Measurements from ENCODE around the gene ATAT1. TPM values are rescaled to one million over a fixed set of nuclear protein-coding genes. Genes with fewer than 3 reads are reported as not detected.

ATAT1 gene
- total RNA-seq, 4 donors from 2014 or later = 1.9 to 7.8 (median 5.6) TPM

- TF ChIP-seq POLR2A (IDR thresholded peaks at IDR 0.05) (no peak), CTCF (IDR thresholded peaks at IDR 0.05) (no peak)
- WGBS, 2 donors = 70 to 73% methylated on average over 10 of the region's 10 CpGs
- no peak for DNase-seq (ENCODE audit: low spot score in 2 of 2)
- intact Hi-C loops (cut with DNase I; ENCODE audit: low total_unique reads) = no loop called here
- no peak overlapping the region for H3K4me3 ChIP-seq (ENCODE audit: low read depth, poor library complexity, severe bottlenecking)
Observed at GRCh38 chr6:30676660-30677285, 50.1 kb downstream of the ATAT1 start.

GRCh38 chr6:30678964-30679726, 52.5 kb downstream of the ATAT1 start:
- peak; percentile 73 to 97 for DNase-seq (ENCODE audit: low spot score in 2 of 2)
- WGBS, 2 donors = 10 to 11% methylated on average over 30 to 31 of the region's 31 CpGs
- no peak overlapping the region for H3K4me3 ChIP-seq (ENCODE audit: low read depth, poor library complexity, severe bottlenecking)
- intact Hi-C loops (cut with DNase I; ENCODE audit: low total_unique reads) = loop anchor here (1.0 kb wide), 1 partner anchor 44 kb away; no protein-coding TSS in a partner anchor
- TF ChIP-seq POLR2A (IDR thresholded peaks at IDR 0.05) = no peak
- peak in 2 of 3 donors; percentile 7 to 97 for TF ChIP-seq CTCF (IDR thresholded peaks at IDR 0.05)

DNA sequence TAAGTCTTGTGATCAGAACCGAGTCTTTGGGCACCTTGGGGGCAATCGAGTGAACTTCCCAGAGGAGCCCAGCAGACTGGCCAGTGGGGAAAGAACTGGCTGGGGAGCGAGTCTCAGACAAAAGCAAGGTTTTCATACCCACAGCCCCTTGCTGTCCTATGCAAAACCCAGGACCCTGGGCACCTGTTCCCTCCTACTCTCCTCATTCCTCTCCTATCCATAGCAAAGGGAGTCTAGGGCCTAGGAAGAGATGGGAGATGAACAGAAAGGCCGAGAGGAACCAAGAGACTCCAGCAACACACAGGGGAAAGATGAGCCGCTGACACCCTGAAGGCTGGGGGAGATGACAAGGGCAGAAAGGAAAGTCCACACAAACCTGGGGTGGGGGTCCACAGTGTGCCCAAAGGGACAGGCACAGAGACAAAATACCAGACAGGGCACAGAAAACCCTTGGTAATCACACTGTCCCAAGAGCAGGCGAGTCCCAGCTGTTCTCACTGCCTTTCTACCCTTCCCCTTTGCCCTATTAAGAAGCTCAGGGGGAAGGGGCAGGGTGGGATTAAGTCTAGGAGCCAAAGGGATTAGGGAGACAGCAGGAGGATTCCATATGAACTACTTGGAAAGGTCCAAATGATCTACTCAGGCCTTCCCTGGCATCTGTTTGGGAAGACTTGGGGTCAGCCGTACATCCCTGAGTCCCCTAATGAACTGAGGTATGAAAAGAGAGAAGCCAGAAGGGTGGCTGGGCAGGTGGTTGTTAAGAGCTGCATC, 53.3 kb downstream of the ATAT1 start:
- WGBS, 2 donors = 47 to 66% methylated on average over 7 of the region's 7 CpGs
- TF ChIP-seq POLR2A (IDR thresholded peaks at IDR 0.05) = no peak
- no peak for TF ChIP-seq CTCF (IDR thresholded peaks at IDR 0.05)
- no peak overlapping the region for H3K4me3 ChIP-seq (ENCODE audit: low read depth, poor library complexity, severe bottlenecking)
- intact Hi-C loops (cut with DNase I; ENCODE audit: low total_unique reads) = no loop called here
- no peak for DNase-seq (ENCODE audit: low spot score in 2 of 2)

GRCh38 chr6:30681766-30682142, 55.1 kb downstream of the ATAT1 start:
- DNase-seq (ENCODE audit: low spot score in 2 of 2) = no peak
- 27 to 29% methylated on average over 4 of the region's 4 CpGs for WGBS, 2 donors
- intact Hi-C loops (cut with DNase I; ENCODE audit: low total_unique reads) = no loop called here
- H3K4me3 ChIP-seq (ENCODE audit: low read depth, poor library complexity, severe bottlenecking) = no peak overlapping the region
- TF ChIP-seq CTCF (IDR thresholded peaks at IDR 0.05) (no peak), POLR2A (IDR thresholded peaks at IDR 0.05) (no peak)

- no peak for TF ChIP-seq POLR2A (IDR thresholded peaks at IDR 0.05)
- no peak for TF ChIP-seq CTCF (IDR thresholded peaks at IDR 0.05)
- peak; percentile 82 to 97 for DNase-seq (ENCODE audit: low spot score in 2 of 2)
- WGBS, 2 donors = 7 to 12% methylated on average over 11 of the region's 11 CpGs
- intact Hi-C loops (cut with DNase I; ENCODE audit: low total_unique reads) = no loop called here
- peak overlapping the region; percentile 44 for H3K4me3 ChIP-seq (ENCODE audit: low read depth, poor library complexity, severe bottlenecking)
Observed at GRCh38 chr6:30682143-30683117, 55.8 kb downstream of the ATAT1 start.
